ENCODE results near the gene BMERB1.

BMERB1 gene

DNA sequence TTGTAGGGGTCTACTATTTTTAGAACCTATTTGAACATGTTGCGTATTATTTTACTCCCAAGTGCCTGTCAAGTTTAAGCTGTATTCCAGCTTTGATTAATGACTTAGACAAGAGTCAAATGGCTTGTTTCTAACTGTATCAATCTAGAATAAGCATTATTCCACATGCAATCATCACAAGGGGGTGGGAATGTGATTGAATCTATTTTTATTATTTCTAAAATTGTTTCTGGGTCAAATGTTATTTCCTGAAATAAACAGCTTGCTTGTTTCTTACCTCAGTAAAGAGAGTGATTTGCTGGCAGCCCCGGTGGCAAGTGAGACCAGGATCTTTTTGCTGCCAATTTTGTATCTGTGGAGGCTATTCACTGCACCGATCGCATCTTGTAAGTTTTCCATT lies 187.1 kb downstream of the BMERB1 start:
- no peak for DNase-seq

- DNase-seq = no peak
Observed at GRCh38 chr16:15621889-15622288, 187.5 kb downstream of the BMERB1 start.

- no peak for DNase-seq
Observed at GRCh38 chr16:15631730-15632409, 197.5 kb downstream of the BMERB1 start.

DNA sequence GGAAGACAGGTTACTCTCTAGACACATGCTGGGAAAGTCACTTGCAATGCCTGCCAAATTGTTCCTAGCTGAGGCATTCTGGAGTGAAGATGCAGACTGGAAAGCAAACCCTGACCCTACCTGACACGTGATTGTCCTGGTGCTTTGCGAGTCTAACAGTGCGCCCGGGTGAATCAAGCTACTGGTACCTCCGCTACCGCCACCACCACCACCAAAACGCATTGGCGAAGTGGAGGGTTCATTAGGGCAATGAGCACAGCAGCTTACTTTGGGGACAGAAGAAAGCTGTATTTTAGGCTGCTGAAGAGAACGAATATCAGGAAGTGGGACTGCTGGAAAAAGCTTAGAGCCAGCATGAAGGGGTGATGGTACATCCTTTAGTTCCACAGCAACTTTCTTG lies 201.5 kb downstream of the BMERB1 start:
- DNase-seq = no peak

- DNase-seq = peak in 1 of 2 donors; percentile 44
Observed at GRCh38 chr16:15636392-15636873, 202.0 kb downstream of the BMERB1 start.

Data from bone marrow (tissue), 2 donors.